GM18517 (cell line): ENCODE data around the gene KHK.
"Not testable (repeated sequence)": the region's sequence is repeated elsewhere in the genome, so short reads cannot be mapped to it uniquely, and the experiment has no call there.

Experiments used
- ATAC-seq: cut with Tn5 transposase; IDR thresholded peaks from one replicate; pipeline ENCODE4 v1.9.1; 2021; ENCODE audit warnings: mild to moderate bottlenecking, moderate library complexity; ENCODE audit not compliant: unreplicated experiment

KHK gene

DNA sequence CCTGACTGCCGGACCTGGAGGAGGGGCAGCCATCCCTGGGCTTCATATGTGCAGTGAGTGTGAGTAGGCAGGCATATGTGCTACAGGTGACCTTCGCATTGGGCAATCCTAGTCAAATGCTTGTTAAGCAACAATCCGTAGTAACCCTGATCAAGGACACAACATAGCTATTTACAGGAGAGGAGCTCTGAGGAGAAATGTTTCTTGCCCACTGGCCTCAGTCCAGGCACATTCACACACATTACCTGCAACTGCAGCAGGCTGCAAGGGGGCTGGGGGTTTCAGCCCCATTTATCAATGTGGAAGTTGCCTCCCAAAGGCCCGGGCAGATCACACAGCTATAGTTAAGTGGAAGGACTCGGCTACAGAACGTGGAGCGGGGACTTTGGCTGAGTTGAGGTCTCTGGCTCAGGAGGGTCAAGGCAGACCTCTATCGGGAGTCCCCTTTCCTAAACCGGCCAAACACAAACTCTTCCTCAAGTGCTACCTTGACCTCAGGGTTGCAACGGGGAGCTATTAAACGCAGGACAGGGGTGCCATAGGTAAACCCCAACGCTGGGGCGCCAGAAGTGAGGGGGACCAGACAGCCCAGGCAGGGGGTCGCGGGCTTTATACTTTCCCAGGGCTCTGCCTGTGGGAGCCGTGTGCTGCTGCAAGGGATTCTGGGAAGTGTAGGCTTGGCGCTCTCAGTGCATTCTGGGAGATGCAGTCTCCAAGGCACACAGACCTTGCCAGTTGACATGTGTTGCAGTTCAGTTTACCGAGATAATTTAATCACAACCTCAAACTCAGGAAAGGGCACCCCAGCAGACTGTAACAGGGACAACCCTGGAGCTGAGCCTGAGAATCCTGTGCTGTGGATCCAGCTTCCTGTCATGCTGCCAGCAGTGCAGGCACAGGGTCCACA lies 9.4 kb downstream of the KHK start:
- no peak for ATAC-seq

DNA sequence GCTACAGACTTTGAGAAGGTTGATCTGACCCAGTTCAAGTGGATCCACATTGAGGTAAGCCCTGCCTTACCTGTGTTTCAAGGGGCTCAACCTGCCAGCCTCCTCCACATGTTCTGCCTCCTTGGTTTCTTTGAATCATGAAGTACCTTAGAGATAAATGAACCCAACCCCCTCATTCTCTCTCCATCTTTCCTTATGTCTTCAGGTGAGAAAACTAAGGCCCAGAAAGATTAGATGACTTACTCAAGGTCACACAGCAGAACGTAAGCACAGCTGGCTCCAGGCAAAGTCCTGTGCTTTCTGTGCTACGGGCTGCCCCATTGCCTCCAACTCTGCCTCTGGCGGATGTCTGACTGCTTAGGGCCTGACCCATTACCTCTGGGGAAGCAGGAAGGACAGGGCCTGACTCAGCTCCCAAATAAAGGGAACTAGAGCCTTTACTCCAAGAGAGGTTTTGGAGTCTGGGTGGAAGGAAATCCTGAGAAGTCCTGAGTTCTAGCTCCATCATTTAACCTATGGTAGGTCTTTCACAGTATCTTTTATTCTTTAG lies 10.3 kb downstream of the KHK start:
- ATAC-seq = no peak

DNA sequence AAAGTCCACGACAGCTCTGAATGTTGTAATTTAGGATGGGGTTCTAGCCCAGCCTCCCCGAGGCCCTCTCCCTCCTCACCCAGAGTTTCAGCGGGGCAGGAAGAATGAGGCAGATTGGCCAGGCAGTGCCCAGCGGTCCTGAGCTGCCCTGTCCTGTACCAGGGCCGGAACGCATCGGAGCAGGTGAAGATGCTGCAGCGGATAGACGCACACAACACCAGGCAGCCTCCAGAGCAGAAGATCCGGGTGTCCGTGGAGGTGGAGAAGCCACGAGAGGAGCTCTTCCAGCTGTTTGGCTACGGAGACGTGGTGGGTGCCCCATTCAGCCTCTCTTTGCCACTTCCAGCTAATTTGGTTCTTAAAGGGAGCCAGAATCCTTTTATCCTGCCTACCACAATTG lies 10.8 kb downstream of the KHK start:
- ATAC-seq = no peak

DNA sequence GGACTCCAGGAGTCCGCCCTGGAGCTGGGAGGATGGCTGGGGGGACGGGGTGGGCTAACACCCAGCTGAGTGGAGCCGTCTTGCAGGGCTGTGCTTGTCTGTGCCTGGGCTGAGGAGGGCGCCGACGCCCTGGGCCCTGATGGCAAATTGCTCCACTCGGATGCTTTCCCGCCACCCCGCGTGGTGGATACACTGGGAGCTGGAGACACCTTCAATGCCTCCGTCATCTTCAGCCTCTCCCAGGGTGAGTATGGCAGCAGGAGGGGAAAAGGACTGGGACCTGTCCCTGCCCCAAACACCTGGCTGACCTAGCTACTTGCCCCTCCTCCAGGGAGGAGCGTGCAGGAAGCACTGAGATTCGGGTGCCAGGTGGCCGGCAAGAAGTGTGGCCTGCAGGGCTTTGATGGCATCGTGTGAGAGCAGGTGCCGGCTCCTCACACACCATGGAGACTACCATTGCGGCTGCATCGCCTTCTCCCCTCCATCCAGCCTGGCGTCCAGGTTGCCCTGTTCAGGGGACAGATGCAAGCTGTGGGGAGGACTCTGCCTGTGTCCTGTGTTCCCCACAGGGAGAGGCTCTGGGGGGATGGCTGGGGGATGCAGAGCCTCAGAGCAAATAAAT lies 12.9 kb downstream of the KHK start:
- ATAC-seq = no peak

DNA sequence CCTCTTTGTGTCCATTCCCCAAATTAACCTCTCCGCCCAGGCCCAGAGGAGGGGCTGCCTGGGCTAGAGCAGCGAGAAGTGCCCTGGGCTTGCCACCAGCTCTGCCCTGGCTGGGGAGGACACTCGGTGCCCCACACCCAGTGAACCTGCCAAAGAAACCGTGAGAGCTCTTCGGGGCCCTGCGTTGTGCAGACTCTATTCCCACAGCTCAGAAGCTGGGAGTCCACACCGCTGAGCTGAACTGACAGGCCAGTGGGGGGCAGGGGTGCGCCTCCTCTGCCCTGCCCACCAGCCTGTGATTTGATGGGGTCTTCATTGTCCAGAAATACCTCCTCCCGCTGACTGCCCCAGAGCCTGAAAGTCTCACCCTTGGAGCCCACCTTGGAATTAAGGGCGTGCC lies 13.5 kb downstream of the KHK start:
- no peak for ATAC-seq

DNA sequence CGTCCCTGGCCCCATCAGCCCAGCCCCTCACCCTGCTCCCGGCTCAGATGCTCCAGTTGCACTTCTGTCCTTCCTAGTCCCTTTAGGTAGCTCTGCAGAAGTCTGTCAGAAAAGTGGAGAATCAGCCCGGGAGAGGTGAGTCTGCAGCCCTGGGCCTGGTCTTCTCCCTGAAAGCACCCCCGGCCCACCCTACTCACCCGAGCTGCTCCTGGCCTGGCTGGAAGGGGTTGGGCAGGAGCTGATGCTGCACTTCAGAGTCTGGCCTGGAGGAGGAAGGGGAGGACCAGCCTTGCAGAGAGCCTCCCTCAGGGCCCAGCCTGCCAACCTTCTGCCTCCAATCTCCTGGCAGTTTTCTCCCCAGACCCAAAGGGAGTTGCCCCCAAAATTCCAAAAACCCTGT lies 15.8 kb downstream of the KHK start:
- no peak for ATAC-seq

DNA sequence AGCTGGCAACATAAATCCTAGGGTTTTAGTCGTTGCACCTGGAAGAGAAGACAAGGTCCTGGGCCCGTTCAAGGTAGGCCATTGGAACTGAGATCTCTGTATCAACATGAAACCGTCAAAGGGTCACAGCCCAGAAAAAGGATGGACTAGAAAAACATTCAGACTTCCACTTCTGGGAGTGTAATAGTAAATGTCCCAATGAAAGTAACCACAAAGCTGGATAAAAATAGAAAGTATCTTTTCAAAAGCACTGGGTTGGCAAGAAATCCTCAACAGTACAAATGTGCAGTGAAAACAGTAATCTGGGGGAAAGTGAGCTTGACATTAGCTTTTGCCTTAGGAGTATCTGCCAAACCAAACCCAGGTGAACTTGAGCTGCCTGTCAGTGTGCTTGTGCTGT lies 19.4 kb downstream of the KHK start:
- ATAC-seq = no peak

DNA sequence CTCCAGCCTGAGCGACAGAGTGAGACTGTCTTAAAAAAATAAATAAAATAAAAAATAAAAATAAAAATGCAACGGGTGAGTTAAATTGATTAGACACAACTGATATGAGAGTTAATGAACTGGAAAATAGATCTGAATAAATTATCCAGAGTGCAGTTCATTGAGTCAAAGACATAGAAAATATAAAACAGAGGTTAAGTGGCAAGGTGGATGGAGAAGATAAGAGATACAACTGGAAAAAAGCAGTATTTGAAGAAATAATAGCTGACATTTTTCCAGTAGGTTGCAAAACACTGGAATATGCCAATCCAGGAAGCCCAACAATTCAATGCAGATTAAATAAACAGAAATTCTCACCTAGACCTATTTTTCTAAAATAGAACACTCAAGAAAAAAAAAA lies 21.6 kb downstream of the KHK start:
- no peak for ATAC-seq

DNA sequence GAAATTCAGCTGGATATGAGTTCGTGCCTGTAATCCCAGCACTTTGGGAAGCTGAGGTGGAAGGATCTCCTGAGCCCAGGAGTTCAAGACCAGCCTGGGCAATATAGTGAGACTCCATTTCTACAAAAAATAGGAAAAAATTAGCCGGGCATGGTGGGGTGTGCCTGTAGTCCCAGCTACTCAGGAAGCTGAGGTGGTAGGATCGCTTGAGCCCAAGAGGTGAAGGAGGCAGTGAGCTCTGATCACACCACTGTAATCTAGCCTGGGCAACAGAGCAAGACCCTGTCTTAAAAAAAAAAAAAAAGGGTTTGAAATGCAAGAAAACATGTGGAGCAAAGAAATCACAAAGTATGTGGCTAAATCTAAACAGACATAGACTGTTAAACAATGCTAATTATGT lies 22.5 kb downstream of the KHK start:
- ATAC-seq = no peak

DNA sequence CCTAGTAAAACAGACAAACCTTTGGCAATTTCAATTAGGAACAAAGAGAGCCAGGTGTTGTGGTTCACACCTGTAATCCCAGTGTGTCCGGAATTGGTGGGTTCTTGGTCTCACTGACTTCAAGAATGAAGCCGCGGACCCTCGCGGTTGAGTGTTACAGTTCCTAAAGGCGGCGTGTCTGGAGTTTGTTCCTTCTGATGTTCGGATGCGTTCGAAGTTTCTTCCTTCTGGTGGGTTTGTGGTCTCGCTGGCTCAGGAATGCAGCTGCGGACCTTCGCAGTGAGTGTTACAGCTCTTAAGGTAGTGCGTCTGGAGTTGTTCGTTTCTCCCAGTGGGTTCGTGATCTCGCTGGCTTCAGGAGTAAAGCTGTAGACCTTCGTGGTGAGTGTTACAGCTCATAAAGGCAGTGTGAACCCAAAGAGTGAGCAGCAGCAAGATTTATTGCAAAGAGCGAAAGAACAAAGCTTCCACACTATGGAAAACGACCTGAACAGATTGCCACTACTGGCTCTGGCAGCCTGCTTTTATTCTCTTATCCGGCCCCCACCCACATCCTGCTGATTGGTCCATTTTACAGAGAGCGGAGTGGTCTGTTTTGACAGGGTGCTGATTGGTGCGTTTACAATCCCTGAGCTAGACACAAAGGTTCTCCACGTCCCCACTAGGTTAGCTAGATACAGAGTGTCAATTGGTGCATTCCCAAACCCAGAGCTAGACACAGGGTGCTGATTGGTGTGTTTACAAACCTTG lies 24.2 kb downstream of the KHK start:
- not testable (repeated sequence) for ATAC-seq

DNA sequence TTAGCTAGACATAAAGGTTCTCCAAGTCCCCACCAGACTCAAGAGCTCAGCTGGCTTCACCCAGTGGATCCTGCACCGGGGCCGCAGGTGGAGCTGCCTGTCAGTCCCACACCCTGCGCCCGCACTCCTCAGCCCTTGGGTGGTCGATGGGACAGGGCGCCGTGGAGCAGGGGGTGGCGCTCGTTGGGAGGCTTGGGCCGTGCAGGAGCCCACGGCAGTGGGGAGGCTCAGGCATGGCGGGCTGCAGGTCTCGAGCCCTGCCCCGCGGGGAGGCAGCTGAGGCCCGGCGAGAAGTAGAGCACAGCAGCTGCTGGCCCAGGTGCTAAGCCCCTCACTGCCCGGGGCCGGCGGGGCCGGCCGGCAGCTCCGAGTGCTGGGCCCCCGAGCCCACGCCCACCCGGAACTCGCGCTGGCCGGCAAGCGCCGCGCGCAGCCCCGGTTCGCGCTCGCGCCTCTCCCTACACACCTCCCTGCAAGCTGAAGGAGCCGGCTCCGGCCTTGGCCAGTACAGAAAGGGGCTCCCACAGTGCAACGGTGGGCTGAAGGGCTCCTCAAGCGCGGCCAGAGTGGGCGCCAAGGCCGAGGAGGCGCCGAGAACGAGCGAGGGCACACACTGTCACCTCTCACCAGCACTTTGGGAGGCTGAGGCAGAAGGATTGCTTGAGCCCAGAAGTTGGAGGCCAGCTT lies 25.0 kb downstream of the KHK start:
- not testable (repeated sequence) for ATAC-seq

DNA sequence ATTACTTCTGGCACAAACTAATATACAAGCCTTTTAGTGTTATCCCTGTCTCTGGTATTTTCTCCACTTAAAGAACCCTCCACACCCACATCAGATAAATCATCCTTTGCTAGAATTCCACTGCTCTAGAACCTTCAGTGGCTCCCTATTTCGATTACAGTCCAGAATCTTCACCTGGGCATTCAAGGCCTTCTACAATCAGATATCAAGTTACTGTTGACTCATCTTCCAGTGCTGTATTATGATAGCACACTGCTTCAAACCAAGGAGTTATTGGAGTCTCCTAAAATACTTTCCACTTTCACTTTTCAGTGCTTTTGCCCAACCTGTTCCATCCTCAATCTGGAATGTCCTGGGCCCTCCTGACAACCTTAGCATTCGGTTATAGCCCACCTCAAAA lies 28.9 kb downstream of the KHK start:
- no peak for ATAC-seq

DNA sequence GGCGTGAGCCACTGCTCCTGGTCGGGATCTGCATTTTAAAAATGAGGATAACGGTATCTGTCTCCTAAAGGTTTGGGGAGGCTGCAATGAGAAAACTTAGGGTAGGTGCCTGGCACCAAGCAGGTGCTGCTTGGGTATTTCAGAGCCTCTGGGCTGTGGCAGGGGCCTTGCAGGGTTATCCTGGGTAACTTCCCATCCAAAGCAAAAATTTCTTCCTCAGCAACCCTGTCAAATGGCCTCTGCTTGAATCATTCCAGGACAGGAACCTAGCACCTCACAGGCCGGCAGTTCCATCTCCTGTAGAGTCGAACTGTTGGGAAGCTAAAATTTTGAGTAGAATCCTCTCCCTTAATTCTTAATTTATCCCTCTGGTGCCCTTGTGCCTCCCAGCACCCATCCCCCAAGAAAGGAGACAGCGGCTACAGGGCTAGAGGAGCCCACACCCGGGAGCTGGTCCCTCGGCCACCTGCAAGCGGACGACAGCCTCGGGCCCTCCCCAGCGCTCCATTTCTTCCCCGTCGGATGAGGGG lies 31.5 kb downstream of the KHK start:
- no peak for ATAC-seq

DNA sequence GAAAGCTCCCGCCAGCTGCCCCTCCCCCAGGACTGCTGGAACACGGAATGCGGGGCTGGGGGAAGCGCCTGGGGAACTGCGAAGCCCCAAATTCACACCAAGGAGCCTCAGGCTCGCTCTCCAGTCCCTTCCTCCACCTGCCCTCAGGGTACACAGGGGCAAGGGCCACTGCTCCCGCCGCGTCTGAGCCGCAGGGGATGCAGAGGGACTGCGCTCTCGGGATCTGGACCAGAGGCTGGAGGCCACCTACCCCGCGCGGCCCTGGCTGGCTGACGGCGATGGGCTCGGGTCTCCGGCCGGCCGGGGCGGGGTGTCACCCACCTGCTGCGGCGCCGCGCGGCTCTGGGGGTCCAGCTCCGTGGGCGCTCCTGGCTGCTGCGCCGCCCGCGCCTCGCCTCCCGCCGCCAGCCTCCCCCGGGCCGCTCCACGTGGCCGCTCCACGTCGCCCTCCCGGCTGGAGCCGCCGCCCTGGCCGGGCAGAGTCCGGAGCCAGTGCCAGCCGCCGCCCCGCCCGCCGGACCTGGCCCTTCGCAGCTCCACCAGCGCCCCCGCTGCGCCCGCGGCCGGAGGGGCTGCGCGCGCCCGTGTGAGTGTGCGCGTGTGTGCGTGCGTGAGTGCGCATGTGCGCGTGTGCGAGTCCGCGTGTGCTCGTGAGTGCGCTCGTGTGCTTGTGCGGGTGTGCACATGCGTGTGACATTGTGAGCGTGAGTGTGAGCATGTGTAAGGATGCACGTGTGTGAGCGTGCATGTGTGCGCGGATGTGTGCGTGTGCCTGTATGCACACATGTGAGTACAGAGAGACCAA lies 32.2 kb downstream of the KHK start, which contains the start of gene CGREF1:
CGREF1 (minus strand) TSS at position 604 of the 805 bp plus-strand sequence. CDS start 14,762 bp downstream, outside the sequence.
- no peak for ATAC-seq

DNA sequence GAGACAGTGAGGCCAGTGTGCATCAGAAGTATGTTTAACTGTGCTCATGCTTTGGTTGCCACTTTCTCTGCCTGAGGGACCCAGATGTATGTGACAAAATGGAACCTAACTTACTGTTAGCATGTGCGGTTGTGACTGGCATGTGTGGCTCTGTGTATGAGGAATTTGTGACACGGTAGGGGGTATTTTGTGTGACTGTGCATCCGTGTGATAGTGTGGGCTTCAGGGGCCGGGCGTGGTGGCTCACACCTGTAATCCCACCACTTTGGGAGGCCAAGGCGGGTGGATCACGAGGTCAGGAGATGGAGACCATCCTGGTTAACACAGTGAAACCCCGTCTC lies 32.7 kb downstream of the KHK start:
- ATAC-seq = not testable (repeated sequence)

DNA sequence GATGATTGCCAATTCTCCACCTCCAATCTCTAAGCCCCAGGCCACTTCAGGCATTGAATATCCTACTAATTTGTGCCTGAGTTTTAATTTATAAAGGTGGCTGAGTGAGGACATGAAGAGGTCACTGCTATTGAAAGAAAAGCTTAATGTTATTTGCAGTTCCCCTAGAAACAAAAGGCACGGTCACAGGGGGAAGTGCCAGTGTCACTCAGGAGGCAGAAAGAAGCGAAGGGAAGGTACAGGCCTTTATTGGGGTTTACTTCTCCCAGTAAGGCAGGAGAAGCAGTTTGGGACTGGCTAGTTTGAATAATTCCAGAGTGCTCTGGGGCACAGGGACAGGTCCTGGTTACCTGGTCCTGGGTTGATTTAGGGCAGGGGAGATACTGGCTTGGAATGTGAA lies 35.3 kb downstream of the KHK start:
- no peak for ATAC-seq

DNA sequence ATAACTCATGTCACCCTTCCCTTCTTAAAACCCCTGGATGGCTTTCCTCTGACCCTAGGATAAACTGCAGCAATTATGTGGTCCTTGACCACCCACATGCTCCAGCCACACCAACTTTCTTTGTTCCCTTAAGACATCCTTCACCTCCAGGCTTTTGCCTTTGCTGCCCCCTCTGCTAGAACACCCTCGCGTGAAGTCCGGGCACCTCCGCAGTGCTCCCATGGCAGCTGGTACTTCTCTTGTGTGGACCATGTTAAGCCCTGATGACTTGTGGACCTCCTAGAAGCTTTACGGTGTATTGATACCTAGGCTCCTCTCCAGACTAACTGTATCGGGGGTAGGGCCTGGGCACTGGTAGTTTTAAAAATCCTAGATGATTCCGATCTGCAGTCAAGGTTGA lies 36.2 kb downstream of the KHK start:
- no peak for ATAC-seq

DNA sequence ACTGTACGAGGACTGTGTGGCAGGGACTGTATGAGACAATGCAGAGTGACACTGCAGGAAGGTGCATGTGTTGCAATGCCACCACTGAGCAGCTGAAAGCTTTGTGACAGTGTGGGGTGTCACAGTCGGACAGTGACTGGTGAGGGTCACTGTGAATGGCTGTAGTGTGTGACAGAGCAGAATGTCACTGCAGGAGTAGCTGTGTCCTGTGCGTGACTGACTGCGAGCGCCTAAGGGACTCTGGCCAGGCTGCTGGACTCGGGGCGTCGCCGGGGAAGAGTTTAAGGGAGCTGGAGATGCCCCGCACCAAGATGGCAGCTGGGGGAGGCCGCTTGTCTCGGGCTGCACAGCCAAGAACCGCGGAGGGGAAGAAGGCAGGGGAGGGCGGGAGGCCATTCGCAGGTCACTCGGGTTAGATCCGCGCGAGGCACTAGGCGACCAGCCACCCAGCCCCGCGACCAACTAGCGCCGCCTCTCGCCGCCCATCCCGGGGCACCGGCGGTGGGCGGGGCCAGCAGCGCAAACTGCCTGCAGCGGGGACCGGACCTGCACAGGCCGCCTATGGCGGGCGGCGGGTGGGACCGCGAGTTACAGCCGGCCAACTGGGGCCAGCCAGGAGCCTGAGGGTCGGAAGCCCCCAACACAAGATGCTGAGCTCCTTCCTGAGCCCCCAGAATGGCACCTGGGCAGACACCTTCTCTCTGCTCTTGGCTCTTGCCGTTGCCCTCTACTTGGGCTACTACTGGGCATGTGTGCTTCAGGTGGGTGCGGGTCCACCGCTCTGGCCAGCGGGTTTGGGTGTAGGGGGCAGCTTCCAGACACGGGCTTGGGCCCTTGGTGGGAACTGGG lies 37.0 kb downstream of the KHK start, which contains the start of gene ABHD1:
ABHD1 (plus strand) TSS at position 514 of the 849 bp plus-strand sequence; CDS start at position 648, 134 bp downstream.
- ATAC-seq = no peak

DNA sequence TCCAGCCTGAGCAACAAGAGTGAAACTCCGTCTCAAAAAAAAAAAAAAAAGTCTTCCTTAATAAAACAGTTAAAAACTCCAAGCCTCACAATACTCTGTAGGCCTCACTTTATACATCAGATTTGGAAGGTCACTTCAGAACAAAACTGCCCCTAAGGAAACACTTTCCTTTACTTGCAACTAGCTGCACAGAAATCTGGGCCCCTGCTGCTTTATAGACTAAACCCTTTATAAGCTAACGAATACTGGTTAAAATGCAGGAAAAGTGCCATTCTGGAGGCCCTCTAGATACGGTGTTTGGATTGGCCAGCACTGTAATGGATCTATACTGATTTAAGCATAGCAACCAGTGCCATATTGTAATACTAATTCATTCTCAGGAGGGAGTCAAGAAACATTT lies 38.5 kb downstream of the KHK start:
- ATAC-seq = no peak
